ENCODE results near the gene KRT15.
"Not testable (repeated sequence)": the region's sequence is repeated elsewhere in the genome, so short reads cannot be mapped to it uniquely, and the experiment has no call there.

GRCh38 chr17:41542786-41543185 lies 24.1 kb upstream of the KRT15 start:
- TF ChIP-seq, protein P1, sequence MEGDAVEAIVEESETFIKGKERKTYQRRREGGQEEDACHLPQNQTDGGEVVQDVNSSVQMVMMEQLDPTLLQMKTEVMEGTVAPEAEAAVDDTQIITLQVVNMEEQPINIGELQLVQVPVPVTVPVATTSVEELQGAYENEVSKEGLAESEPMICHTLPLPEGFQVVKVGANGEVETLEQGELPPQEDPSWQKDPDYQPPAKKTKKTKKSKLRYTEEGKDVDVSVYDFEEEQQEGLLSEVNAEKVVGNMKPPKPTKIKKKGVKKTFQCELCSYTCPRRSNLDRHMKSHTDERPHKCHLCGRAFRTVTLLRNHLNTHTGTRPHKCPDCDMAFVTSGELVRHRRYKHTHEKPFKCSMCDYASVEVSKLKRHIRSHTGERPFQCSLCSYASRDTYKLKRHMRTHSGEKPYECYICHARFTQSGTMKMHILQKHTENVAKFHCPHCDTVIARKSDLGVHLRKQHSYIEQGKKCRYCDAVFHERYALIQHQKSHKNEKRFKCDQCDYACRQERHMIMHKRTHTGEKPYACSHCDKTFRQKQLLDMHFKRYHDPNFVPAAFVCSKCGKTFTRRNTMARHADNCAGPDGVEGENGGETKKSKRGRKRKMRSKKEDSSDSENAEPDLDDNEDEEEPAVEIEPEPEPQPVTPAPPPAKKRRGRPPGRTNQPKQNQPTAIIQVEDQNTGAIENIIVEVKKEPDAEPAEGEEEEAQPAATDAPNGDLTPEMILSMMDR (IDR thresholded peaks at IDR 0.05; ENCODE audit: low read depth, low read length, missing input control): not testable (repeated sequence)
- TF ChIP-seq, protein P2, sequence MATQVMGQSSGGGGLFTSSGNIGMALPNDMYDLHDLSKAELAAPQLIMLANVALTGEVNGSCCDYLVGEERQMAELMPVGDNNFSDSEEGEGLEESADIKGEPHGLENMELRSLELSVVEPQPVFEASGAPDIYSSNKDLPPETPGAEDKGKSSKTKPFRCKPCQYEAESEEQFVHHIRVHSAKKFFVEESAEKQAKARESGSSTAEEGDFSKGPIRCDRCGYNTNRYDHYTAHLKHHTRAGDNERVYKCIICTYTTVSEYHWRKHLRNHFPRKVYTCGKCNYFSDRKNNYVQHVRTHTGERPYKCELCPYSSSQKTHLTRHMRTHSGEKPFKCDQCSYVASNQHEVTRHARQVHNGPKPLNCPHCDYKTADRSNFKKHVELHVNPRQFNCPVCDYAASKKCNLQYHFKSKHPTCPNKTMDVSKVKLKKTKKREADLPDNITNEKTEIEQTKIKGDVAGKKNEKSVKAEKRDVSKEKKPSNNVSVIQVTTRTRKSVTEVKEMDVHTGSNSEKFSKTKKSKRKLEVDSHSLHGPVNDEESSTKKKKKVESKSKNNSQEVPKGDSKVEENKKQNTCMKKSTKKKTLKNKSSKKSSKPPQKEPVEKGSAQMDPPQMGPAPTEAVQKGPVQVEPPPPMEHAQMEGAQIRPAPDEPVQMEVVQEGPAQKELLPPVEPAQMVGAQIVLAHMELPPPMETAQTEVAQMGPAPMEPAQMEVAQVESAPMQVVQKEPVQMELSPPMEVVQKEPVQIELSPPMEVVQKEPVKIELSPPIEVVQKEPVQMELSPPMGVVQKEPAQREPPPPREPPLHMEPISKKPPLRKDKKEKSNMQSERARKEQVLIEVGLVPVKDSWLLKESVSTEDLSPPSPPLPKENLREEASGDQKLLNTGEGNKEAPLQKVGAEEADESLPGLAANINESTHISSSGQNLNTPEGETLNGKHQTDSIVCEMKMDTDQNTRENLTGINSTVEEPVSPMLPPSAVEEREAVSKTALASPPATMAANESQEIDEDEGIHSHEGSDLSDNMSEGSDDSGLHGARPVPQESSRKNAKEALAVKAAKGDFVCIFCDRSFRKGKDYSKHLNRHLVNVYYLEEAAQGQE (IDR thresholded peaks at IDR 0.05): not testable (repeated sequence)
- TF ChIP-seq TAF1 (conservative IDR thresholded peaks at IDR 0.05); MAX (IDR thresholded peaks at IDR 0.05); YY1 (IDR thresholded peaks at IDR 0.05); EGR1 (IDR thresholded peaks at IDR 0.05; ENCODE audit: low read depth in 2 of 2); HNF4A (conservative IDR thresholded peaks at IDR 0.05); GABPA (IDR thresholded peaks at IDR 0.05 in 1 of 2, conservative IDR thresholded peaks at IDR 0.05 in 1 of 2); RAD21 (IDR thresholded peaks at IDR 0.05); FOXA1 (IDR thresholded peaks at IDR 0.05): not testable (repeated sequence)
